Uterus (tissue), 2 donors: Measurements from ENCODE around the gene TICAM1.

ENCODE experiments used
- CTCF ChIP-seq, 4 experiments: fragments of 200-600 bp in 2 of 4; fragments of 450-650 bp in 2 of 4; sonication (generic) in 2 of 4; IDR thresholded peaks; one replicate each; pipeline ENCODE4 v1.5.1; 2016 to 2019; ENCODE audit warnings: antibody characterized with exemption in 4 of 4, mild to moderate bottlenecking in 2 of 4, moderate library complexity in 1 of 4
- POLR2A ChIP-seq, 2 donors: fragments of 450-650 bp; IDR thresholded peaks; one replicate each; pipeline ENCODE4 v1.6.1; 2016; ENCODE audit warnings: antibody characterized with exemption in 2 of 2, mild to moderate bottlenecking in 1 of 2, moderate library complexity in 1 of 2

DNA sequence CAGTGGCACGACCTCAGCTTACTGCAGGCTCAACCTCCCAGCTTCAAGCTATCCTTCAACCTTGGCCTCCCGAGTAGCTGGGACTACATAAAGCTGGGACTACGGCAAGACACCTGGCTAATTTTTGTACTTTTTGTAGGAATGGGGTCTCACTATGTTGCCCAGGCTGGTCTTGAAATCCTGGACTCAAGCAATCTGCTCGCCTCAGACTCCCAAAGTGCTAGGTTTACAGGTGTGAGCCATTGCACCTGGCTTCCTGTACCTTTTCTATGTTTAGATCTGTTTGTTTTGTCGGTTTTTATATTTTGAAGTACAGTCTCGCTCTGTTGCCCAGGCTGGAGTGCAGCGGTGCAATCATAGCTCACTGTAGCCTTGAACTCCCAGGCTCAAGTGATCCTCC, 17.5 kb upstream of the TICAM1 start:
- TF ChIP-seq CTCF (IDR thresholded peaks at IDR 0.05) (no peak), POLR2A (IDR thresholded peaks at IDR 0.05) (no peak)
